GM18868 (cell line): ENCODE data around the gene GPR139.

Experiments used
- ATAC-seq: cut with Tn5 transposase; IDR thresholded peaks from one replicate; pipeline ENCODE4 v1.9.1; 2021; ENCODE audit warnings: mild to moderate bottlenecking, moderate library complexity; ENCODE audit not compliant: unreplicated experiment

Gene GPR139

GRCh38 chr16:20056436-20056835 is 17.3 kb downstream of the GPR139 start:
- no peak for ATAC-seq

GRCh38 chr16:20053336-20053735 is 20.4 kb downstream of the GPR139 start:
- ATAC-seq: no peak

GRCh38 chr16:20051611-20052010 is 22.1 kb downstream of the GPR139 start:
- ATAC-seq: no peak

GRCh38 chr16:20051147-20051546 is 22.5 kb downstream of the GPR139 start:
- no peak for ATAC-seq

- ATAC-seq: no peak
Measured at GRCh38 chr16:20049831-20050230, 23.9 kb downstream of the GPR139 start.

- ATAC-seq: no peak
Measured at GRCh38 chr16:20045886-20046285, 27.8 kb downstream of the GPR139 start.

- no peak for ATAC-seq
Measured at GRCh38 chr16:20042848-20043247, 30.8 kb downstream of the GPR139 start.

- no peak for ATAC-seq
Measured at GRCh38 chr16:20041924-20042596, 31.6 kb downstream of the GPR139 start.

GRCh38 chr16:20040011-20040410 is 33.7 kb downstream of the GPR139 start:
- ATAC-seq: no peak

GRCh38 chr16:20029611-20030010 is 44.1 kb downstream of the GPR139 start:
- ATAC-seq: no peak

GRCh38 chr16:20026361-20027072 is 47.2 kb downstream of the GPR139 start:
- ATAC-seq: no peak

GRCh38 chr16:20023190-20023589 is 50.5 kb downstream of the GPR139 start:
- ATAC-seq: no peak

GRCh38 chr16:20020976-20021375 is 52.7 kb downstream of the GPR139 start:
- ATAC-seq: no peak

GRCh38 chr16:20020083-20020482 is 53.6 kb downstream of the GPR139 start:
- ATAC-seq: no peak

GRCh38 chr16:20016234-20016633 is 57.5 kb downstream of the GPR139 start:
- no peak for ATAC-seq

GRCh38 chr16:20004931-20005330 is 68.8 kb downstream of the GPR139 start:
- no peak for ATAC-seq

- ATAC-seq: no peak
Measured at GRCh38 chr16:20002936-20003335, 70.8 kb downstream of the GPR139 start.

GRCh38 chr16:20001856-20002707 is 71.6 kb downstream of the GPR139 start:
- ATAC-seq: no peak

- ATAC-seq: no peak
Measured at GRCh38 chr16:19997734-19998133, 76.0 kb downstream of the GPR139 start.

GRCh38 chr16:19997264-19997663 is 76.4 kb downstream of the GPR139 start:
- ATAC-seq: no peak

- no peak for ATAC-seq
Measured at GRCh38 chr16:19994466-19995170, 79.1 kb downstream of the GPR139 start.
